Measurements from ENCODE around the gene HTRA1.

GRCh38 chr10:122505885-122506645 is 44.7 kb downstream of the HTRA1 start:
- TF ChIP-seq CTCF (IDR thresholded peaks at IDR 0.05 in 8 of 11, conservative IDR thresholded peaks at IDR 0.05 in 3 of 11) (no peak), POLR2AphosphoS5 (IDR thresholded peaks at IDR 0.05) (no peak), POLR2A (IDR thresholded peaks at IDR 0.05) (no peak)
